GM18951 (cell line): Measurements from ENCODE around the gene RPE.

Experiments used
- POLR2A ChIP-seq: IDR thresholded peaks from 4 replicates; pipeline ENCODE4 v1.6.1; 2011; ENCODE audit warnings: mild to moderate bottlenecking; ENCODE audit not compliant: insufficient read length, insufficient read depth; ENCODE audit errors: extremely low read depth
- in situ Hi-C: fragments of 300-500 bp; cut with MboI; formaldehyde crosslinking; loops from one replicate; pipeline ENCODE4 v1.12.0; 2022; ENCODE audit warnings: low sequenced_read_pairs, mixed read lengths, inconsistent platforms; ENCODE audit not compliant: unreplicated experiment

Gene RPE

DNA sequence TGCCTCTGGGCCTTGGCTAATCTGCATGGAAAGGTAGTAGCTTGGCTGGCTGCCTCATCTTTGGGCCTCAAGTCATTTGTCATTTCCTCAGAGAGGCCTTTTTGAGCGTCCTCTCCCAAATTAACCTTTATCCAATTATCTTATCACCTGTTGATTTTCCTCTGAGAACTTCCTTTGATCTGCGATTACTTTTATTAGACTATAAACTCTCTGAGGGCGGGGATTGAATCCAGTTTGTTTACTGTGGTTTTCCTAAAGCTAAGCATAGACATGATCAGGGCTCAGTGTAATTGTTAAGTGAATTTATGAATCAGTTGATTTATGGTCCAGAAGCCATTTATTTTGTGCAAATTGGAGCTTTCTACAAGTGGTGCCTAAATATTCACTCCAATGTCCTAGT lies 7.5 kb downstream of the RPE start:
- TF ChIP-seq POLR2A = no peak
- in situ Hi-C loops = no loop called here

DNA sequence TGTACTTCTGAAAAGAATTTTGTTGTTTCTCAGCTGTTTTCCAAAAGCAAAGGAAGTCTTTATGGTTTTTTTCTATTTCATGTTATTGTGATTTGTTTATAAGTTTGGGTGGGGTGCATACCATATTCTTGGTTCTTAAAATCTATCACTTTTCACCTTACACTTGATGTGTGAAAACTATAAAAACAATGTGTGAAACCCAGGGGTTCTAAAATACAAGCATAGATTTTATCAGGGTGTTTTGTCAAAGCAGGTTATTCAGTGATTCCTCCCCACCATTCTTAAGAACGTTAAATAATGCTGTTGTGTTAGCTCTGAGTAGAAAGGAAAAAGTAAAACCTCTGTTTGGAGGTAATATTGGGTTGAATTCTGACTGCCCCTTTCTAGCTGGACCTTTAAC lies 17.7 kb downstream of the RPE start:
- no peak for TF ChIP-seq POLR2A
- in situ Hi-C loops = no loop called here

DNA sequence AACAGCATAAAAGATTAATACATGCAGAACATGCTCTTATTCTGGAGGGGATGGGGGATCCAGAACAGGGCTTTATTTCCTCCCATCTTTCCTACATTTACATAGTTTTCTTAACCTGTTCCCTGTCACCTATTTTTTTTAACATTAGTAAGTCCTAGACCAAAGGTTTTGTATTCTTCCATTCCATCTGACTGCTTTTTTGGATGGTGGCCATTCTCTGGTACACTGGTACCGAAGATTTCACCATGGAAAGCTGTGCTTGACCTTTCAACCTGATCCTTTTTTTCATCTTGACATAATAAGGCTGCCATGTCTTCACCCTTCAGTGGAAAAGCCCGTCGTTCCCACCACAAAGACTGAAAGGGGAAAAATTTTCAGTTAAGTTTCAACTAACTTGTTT lies 20.4 kb downstream of the RPE start:
- in situ Hi-C loops = no loop called here

DNA sequence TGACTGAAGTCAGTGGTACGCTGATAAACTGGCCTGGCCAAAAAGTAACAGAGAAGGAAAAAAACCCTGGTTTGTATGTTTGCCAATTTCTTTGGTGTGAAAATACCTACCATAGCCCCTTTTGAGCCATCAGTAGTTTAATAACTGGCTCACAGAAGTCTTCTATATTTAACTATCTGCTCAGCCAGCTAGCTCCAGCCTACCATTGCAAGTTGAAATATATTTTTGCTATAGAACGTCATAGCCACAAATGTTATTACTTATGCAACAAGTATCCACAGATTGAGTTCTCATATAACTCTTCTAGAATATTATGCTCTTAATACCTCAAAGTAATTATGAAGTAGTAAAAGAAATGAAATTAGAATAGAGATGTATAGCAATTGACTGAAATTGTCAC lies 25.2 kb downstream of the RPE start:
- in situ Hi-C loops = no loop called here
- no peak for TF ChIP-seq POLR2A

More for the DNA sequence above, 20.4 kb downstream of the RPE start:
- no peak for TF ChIP-seq POLR2A

DNA sequence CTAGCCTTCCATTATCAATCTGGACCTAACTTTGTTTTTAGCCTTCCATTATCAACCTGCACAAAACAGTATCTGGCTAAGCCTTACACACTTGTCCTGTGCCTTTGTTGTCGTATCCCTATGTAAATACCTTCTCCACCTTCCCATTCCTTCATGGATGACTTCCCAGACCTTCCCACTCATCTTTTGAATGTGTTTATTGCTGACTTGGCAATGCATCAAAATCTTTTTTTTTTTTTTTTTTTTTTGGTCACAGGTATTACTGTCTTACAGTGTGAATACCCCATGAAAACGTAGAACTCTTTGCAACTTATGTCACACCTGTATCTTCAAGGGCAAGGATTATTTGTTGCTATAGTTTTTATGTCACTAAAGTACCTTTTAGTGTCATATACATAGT lies 25.7 kb downstream of the RPE start:
- in situ Hi-C loops = no loop called here
- TF ChIP-seq POLR2A = no peak

DNA sequence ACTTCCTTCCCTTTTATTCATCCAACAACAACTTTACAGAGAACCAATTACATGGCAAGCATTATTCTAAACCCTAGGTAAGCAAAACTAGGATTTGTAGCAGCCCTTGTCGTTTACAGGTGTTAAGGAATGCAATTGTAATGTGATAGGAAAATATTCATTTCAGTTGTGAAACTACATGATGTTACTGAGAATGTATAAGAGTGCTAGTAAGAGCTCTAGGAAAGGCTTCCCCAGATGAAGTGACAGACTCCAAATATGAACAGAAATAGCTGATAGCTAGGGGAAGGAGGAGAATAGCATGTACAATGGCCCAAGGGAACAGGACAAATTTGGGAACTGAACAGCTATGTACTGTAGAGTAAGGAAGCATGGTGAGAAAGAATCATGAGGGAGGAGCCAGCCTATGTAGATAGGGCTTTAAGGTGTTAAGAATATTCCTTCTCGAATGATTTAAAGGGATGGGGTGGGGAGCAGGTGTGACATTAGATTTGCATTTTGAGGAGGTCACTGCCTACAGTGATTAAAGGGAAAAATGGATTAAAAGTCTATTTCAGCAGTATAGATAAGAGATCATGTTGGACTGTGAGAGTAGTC lies 31.7 kb downstream of the RPE start:
- in situ Hi-C loops = no loop called here
- TF ChIP-seq POLR2A = no peak

DNA sequence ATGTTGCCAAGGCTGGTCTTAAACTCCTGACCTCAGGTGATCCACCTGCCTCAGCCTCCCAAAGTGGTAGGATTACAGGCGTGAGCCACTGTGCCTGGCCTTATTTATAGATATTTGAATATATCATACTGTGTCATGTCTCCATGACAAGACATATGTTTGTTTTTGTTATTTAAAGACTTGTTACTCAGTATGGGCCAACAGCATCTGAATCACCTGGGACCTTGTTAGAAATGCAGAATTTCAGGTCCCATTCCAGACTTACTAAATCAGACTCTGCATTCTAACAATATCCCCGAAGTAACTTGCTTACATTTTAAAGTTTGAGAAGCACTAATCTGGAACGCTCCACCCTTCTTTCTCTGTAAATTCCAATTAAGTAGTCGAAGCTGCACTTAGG lies 33.2 kb downstream of the RPE start:
- in situ Hi-C loops = no loop called here
- TF ChIP-seq POLR2A = no peak

DNA sequence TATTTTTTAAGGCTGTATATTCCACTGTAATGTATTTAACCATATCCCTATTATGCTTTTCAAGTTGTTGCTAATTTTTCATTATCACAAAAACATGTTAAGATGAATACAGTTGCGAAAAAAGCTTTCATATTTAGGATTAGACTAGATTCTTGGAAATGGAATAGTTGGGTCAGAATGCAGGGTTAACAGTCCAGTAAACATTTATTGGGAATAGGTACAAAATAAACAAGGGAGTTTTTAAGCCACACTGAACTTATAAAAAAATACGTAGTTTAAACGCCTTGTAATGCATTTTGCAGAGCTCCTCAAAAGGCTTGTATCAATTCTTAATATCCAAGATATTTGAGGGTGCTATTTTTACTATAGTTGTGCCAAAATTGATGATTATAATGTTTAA lies 35.6 kb downstream of the RPE start:
- in situ Hi-C loops = no loop called here
- TF ChIP-seq POLR2A = no peak

DNA sequence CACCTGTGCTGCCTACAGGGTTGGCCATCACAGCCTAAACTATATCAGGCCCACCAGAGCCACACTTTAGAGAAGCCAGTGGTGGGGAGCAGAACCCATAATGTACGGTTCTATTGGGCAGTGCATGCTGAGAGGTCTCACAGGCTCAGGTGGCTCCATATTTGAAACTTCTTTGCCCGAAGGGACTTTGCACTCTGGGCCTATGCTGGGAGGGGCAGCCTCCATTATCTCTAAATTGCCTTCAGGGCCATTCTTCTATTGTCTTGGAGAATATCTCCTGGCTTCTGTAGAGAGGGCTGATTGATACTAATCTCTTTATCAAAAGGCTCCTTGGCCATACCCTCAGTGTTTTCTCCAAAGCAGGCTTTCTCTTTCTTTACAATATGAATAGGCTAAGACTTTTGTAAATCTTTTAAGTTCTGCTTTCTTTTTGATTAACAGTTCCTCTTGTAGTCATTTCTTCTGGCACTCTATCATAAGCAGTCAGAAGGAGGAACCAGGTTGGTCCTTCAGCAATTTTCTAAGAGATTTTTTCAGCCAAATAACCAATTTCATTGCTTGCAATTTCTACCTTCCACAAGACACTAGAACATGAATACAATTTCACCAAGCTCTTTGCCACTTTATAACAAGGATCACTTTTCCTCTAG lies 44.5 kb downstream of the RPE start:
- no peak for TF ChIP-seq POLR2A
- in situ Hi-C loops = no loop called here

DNA sequence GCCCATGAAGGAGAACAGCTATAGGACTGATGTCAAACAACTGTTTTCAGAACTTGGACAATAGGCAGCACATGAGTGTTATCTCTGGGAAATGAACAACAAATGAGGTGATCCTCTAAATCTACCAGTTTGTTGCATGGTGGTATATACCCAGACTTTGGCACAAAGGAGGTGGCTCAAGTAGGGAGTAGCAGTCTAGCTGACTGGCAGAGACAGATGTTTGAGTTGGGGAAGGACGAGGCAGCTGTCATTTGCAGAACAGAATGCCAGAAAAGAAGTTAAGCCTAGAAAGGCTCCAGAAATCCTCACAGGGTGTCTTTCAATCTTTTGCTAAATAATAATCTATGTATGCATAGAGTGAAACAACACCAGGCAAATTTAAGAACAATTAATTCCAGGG lies 47.4 kb downstream of the RPE start:
- in situ Hi-C loops = no loop called here
- no peak for TF ChIP-seq POLR2A

DNA sequence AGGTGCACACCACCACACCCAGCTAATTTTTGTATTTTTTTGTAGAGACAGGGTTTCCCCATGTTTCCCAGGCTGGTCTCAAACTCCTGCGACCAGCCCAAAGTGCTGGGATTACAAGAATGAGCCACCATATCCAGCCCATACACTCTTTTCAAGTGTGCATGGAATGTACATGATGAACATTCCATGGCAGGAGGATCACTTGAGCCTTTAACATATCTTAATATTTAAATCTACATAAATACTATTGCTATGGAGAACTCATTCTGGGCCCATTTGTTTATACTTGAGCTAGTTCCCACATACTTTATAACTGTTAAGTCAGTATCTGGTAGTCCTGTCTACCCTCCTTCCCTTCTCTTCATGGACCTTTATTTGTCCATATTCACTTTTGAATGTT lies 48.4 kb downstream of the RPE start:
- in situ Hi-C loops = no loop called here
- TF ChIP-seq POLR2A = no peak

DNA sequence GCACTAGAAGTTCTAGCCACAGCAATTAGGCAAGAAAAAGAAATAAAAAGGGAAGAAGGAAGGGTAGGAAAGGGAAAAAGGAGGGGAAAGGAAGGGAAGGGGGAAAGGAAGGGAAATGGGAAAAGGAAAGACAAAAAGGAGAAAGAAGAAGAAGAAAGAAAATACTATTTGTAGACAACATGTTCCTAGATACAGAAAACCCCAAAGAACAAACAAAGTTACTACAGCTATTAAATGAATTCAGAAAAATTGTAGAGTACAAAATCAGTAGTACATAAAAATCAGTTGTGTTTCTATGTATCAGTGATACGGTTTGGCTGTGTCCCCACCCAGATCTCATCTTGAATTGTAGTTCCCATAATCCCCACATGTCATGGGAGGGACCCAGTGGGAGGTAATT lies 52.3 kb downstream of the RPE start:
- TF ChIP-seq POLR2A = no peak
- in situ Hi-C loops = no loop called here

DNA sequence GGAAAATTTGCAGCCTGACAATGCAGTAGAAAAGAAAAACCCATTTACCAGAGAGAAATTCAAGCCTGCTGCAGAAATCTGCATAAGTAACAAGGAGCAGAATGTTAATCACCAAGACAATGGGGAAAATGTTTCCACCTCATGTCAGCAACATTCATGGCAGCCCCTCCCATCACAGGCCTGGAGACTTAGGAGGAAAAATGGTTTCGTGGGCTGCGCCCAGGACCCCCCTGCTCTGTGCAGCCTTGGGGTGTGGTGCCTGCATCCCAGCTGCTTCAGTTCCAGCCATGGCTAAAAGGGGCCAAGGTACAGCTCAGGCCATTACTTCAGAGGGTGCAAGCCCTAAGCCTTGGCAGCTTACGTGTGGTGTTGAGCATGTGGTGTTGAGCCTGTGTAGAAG lies 53.4 kb downstream of the RPE start:
- in situ Hi-C loops = no loop called here
- no peak for TF ChIP-seq POLR2A

DNA sequence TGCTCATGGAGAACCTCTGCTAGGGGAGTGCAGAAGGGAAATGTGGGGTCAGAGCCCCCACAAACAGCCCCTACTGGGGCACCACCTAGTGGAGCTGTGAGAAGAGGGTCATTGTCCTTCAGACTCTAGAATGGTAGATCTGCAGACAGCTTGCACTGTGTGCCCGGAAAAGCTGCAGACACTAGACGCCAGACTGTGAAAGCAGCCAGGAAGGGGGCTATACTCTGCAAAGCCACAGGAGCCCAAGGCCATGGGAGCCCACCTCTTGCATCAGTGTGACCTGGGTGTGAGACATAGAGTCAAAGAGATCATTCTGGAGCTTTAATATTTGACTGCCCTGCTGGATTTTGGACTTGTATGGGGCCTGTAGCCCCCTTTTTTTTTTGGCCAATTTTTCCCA lies 60.9 kb downstream of the RPE start:
- no peak for TF ChIP-seq POLR2A
- in situ Hi-C loops = no loop called here
